Activated CD8-positive, alpha-beta memory T cell treated with anti-CD3 and anti-CD28 coated beads, Interleukin-2, amount 50 U/mL, for 4 hours (primary cell): Measurements from ENCODE around the gene ACSS1.
A peak's percentile ranks its signal among the peaks of the same experiment; 100 is the strongest.

Experiments used
- DNase-seq: peaks from one replicate; pipeline ENCODE4 v3.0.0-alpha.2; 2020

ACSS1 gene

GRCh38 chr20:25058847-25059810 is 1.2 kb upstream of the ACSS1 start:
- DNase-seq, result no peak

- peak; percentile 74 for DNase-seq
Observed at GRCh38 chr20:25057234-25058050, 497 bp downstream of the ACSS1 start.

- no peak for DNase-seq
Observed at GRCh38 chr20:25056690-25057233, 1.2 kb downstream of the ACSS1 start.

- DNase-seq, result no peak
Observed at GRCh38 chr20:25055711-25056495, 2.0 kb downstream of the ACSS1 start.

GRCh38 chr20:25054995-25055629 is 2.8 kb downstream of the ACSS1 start:
- no peak for DNase-seq

GRCh38 chr20:25054096-25054820 is 3.7 kb downstream of the ACSS1 start:
- no peak for DNase-seq

- no peak for DNase-seq
Observed at GRCh38 chr20:25053255-25054031, 4.5 kb downstream of the ACSS1 start.

GRCh38 chr20:25052255-25053194 is 5.4 kb downstream of the ACSS1 start:
- no peak for DNase-seq

GRCh38 chr20:25051386-25052155 is 6.4 kb downstream of the ACSS1 start:
- no peak for DNase-seq

- DNase-seq, result no peak
Observed at GRCh38 chr20:25050501-25051350, 7.2 kb downstream of the ACSS1 start.

GRCh38 chr20:25050082-25050481 is 7.9 kb downstream of the ACSS1 start:
- no peak for DNase-seq

GRCh38 chr20:25049261-25050060 is 8.5 kb downstream of the ACSS1 start:
- peak; percentile 7 for DNase-seq

GRCh38 chr20:25048519-25048952 is 9.4 kb downstream of the ACSS1 start:
- DNase-seq, result peak; percentile 3

GRCh38 chr20:25047766-25048165 is 10.2 kb downstream of the ACSS1 start:
- peak; percentile 15 for DNase-seq

GRCh38 chr20:25046736-25047666 is 10.9 kb downstream of the ACSS1 start:
- no peak for DNase-seq
